IMR-90 (cell line): ENCODE data around the gene OR6J1. TPM values are rescaled to one million over a fixed set of nuclear protein-coding genes. Genes with fewer than 3 reads are reported as not detected.

Experiments
- ATAC-seq: fragments of 200-7000 bp; cut with Tn5 transposase; 2 replicates; pipeline ENCODE4 v1.9.1; 2020; ENCODE audit warnings: low read depth, mild to moderate bottlenecking, moderate library complexity
- BruUV-seq: library from RNA; stranded (reverse); fragments of 400-500 nt; replicated peaks from 2 replicates; lab custom pipeline; 2021; lab: Mats Ljungman, UMichigan
- CTCF ChIA-PET: fragments of 300-600 bp; formaldehyde crosslinking; extraction: SDS; loops from one replicate; lab custom pipeline; 2021; ENCODE audit warnings: antibody characterized with exemption; lab: Yijun Ruan, JAX
- POLR2A ChIA-PET: fragments of 300-600 bp; sonication (Branson Sonifier 250); formaldehyde crosslinking; loops from one replicate; lab custom pipeline; 2022; ENCODE audit warnings: antibody characterized with exemption; ENCODE audit not compliant: unreplicated experiment; lab: Charles Lee
- DNase-seq: peaks from one replicate; pipeline ENCODE4 v3.0.0; 2013
- H2AFZ ChIP-seq: replicated peaks from 2 replicates; pipeline ENCODE3; 2013; ENCODE audit warnings: low read length, mild to moderate bottlenecking; ENCODE audit not compliant: poor library complexity
- H2AK5ac ChIP-seq: 2 replicates; pipeline ENCODE4 v1.6.1; 2013; ENCODE audit warnings: low read depth, low read length, inconsistent platforms
- H2AK9ac ChIP-seq: replicated peaks from 2 replicates; pipeline ENCODE3; 2013; ENCODE audit warnings: mild to moderate bottlenecking, low read depth, low read length, moderate library complexity; ENCODE audit not compliant: poor library complexity
- H2BK120ac ChIP-seq: 2 replicates; pipeline ENCODE4 v1.6.1; 2013; ENCODE audit warnings: low read depth, low read length, inconsistent platforms
- H2BK15ac ChIP-seq: 3 replicates; pipeline ENCODE4 v1.6.1; 2013; ENCODE audit warnings: low read depth, low read length, inconsistent platforms
- H2BK20ac ChIP-seq: 2 replicates; pipeline ENCODE4 v1.6.1; 2013; ENCODE audit warnings: low read depth, mild to moderate bottlenecking, inconsistent platforms, low read length, moderate library complexity
- H2BK5ac ChIP-seq: 2 replicates; pipeline ENCODE4 v1.6.1; 2013; ENCODE audit warnings: mild to moderate bottlenecking, low read depth, low read length, inconsistent platforms; ENCODE audit not compliant: poor library complexity, severe bottlenecking
- H3K14ac ChIP-seq: replicated peaks from 2 replicates; pipeline ENCODE4 v1.6.1; 2013; ENCODE audit warnings: low read depth, low read length, inconsistent platforms
- H3K18ac ChIP-seq: 2 replicates; pipeline ENCODE4 v1.6.1; 2013; ENCODE audit warnings: low read depth, low read length, control low read depth
- H3K23ac ChIP-seq: 2 replicates; pipeline ENCODE4 v1.6.1; 2013; ENCODE audit warnings: low read depth, low read length, inconsistent platforms
- H3K27ac ChIP-seq: 2 replicates; pipeline ENCODE4 v1.5.1; 2013; ENCODE audit warnings: mild to moderate bottlenecking, control low read depth, low read length; ENCODE audit not compliant: insufficient read depth
- H3K27me3 ChIP-seq: 2 replicates; pipeline ENCODE4 v1.6.1; 2013; ENCODE audit warnings: low read length; ENCODE audit not compliant: control insufficient read depth, insufficient read depth
- H3K36me3 ChIP-seq: 2 replicates; pipeline ENCODE4 v1.6.1; 2013; ENCODE audit warnings: low read length, mixed read lengths; ENCODE audit not compliant: control insufficient read depth, insufficient read depth
- H3K4ac ChIP-seq: 2 replicates; pipeline ENCODE4 v1.6.1; 2013; ENCODE audit warnings: low read depth, low read length, inconsistent platforms
- H3K4me1 ChIP-seq: 2 replicates; pipeline ENCODE4 v1.6.1; 2013; ENCODE audit warnings: low read length, mixed read lengths; ENCODE audit not compliant: control insufficient read depth, insufficient read depth
- H3K4me2 ChIP-seq: 2 replicates; pipeline ENCODE4 v1.6.1; 2013; ENCODE audit warnings: low read depth, mild to moderate bottlenecking, control low read depth, low read length, moderate library complexity
- H3K4me3 ChIP-seq: 2 replicates; pipeline ENCODE4 v1.5.1; 2013; ENCODE audit warnings: low read depth, mild to moderate bottlenecking, control low read depth, low read length, moderate library complexity; ENCODE audit not compliant: insufficient read depth
- H3K56ac ChIP-seq: 2 replicates; pipeline ENCODE4 v1.6.1; 2013; ENCODE audit warnings: low read length, inconsistent platforms; ENCODE audit not compliant: insufficient read depth; ENCODE audit errors: extremely low read depth
- H3K79me1 ChIP-seq, 2 experiments: 2 replicates each; pipeline ENCODE4 v1.6.1; 2013; ENCODE audit warnings: low read length in 2 of 2, inconsistent platforms in 1 of 2, low read depth in 1 of 2
- H3K9ac ChIP-seq: 2 replicates; pipeline ENCODE4 v1.6.1; 2013; ENCODE audit warnings: low read depth, low read length, control low read depth
- H3K9me1 ChIP-seq: 2 replicates; pipeline ENCODE4 v1.6.1; 2013; ENCODE audit warnings: low read length, inconsistent platforms; ENCODE audit not compliant: insufficient read depth
- H3K9me3 ChIP-seq: 2 replicates; pipeline ENCODE4 v1.6.1; 2013; ENCODE audit warnings: low read length; ENCODE audit not compliant: control insufficient read depth, insufficient read depth
- H4K20me1 ChIP-seq: 2 replicates; pipeline ENCODE4 v1.6.1; 2013; ENCODE audit warnings: low read length, inconsistent platforms; ENCODE audit not compliant: insufficient read depth
- H4K5ac ChIP-seq: 2 replicates; pipeline ENCODE4 v1.6.1; 2013; ENCODE audit warnings: mild to moderate bottlenecking, low read depth, low read length, control low read depth
- H4K8ac ChIP-seq, 2 experiments: 2 replicates each; pipeline ENCODE4 v1.6.1; 2013; ENCODE audit warnings: low read depth in 2 of 2, low read length in 2 of 2, control low read depth in 1 of 2, inconsistent platforms in 1 of 2
- H4K91ac ChIP-seq: 2 replicates; pipeline ENCODE4 v1.6.1; 2013; ENCODE audit warnings: low read depth, low read length, inconsistent platforms; ENCODE audit not compliant: insufficient read depth
- BHLHE40 ChIP-seq: fragments of 150-350 bp; IDR thresholded peaks from 2 replicates; pipeline ENCODE4 v1.6.1; 2016; ENCODE audit warnings: mild to moderate bottlenecking, low read depth, low read length
- CHD1 ChIP-seq: IDR thresholded peaks from 2 replicates; pipeline ENCODE4 v1.6.1; 2012; ENCODE audit warnings: low read depth, low read length, improper control_type of control experiment
- CTCF ChIP-seq: conservative IDR thresholded peaks from 2 replicates; pipeline ENCODE4 v1.5.1; 2012; ENCODE audit warnings: mild to moderate bottlenecking, low read depth, low read length, improper control_type of control experiment
- ELK1 ChIP-seq: fragments of 150-350 bp; IDR thresholded peaks from 2 replicates; pipeline ENCODE4 v1.6.1; 2016; ENCODE audit warnings: low read depth, mild to moderate bottlenecking, low read length, moderate library complexity, borderline replicate concordance
- MAFK ChIP-seq: IDR thresholded peaks from 2 replicates; pipeline ENCODE4 v1.6.1; 2012; ENCODE audit warnings: low read depth, low read length, improper control_type of control experiment
- MAZ ChIP-seq: IDR thresholded peaks from 2 replicates; pipeline ENCODE4 v1.6.1; 2012; ENCODE audit warnings: low read depth, mild to moderate bottlenecking, low read length, improper control_type of control experiment, moderate library complexity, borderline replicate concordance
- MXI1 ChIP-seq: IDR thresholded peaks from 2 replicates; pipeline ENCODE4 v1.6.1; 2012; ENCODE audit warnings: low read depth, mild to moderate bottlenecking, low read length, moderate library complexity, borderline replicate concordance
- NFE2L2 ChIP-seq: fragments of 150-350 bp; IDR thresholded peaks from 2 replicates; pipeline ENCODE4 v1.6.1; 2016; ENCODE audit warnings: low read depth, mild to moderate bottlenecking, low read length
- POLR2A ChIP-seq: IDR thresholded peaks from 2 replicates; pipeline ENCODE4 v1.6.1; 2012; ENCODE audit warnings: mild to moderate bottlenecking, low read depth, low read length
- RAD21 ChIP-seq: IDR thresholded peaks from 2 replicates; pipeline ENCODE4 v1.6.1; 2012; ENCODE audit warnings: low read length, improper control_type of control experiment
- RFX5 ChIP-seq: IDR thresholded peaks from 2 replicates; pipeline ENCODE4 v1.8.0; 2012; ENCODE audit warnings: low read depth, mild to moderate bottlenecking, low read length, moderate library complexity
- USF2 ChIP-seq: fragments of 150-350 bp; IDR thresholded peaks from 2 replicates; pipeline ENCODE4 v1.6.1; 2017; ENCODE audit warnings: mild to moderate bottlenecking, antibody characterized with exemption, low read length, low read depth
- WGBS, 2 experiments: methylation state at CpG; one replicate each; pipeline versions ENCODE4 v1.1.5 to v1.1.7; 2013; ENCODE audit warnings: missing lambda C conversion rate in 2 of 2; ENCODE audit not compliant: insufficient read length in 1 of 2; ENCODE audit errors: extremely low coverage in 2 of 2; 5-methylcytosine and 5-hydroxymethylcytosine counted together
- dilution Hi-C: fragments of 300-500 bp; cut with HindIII; formaldehyde crosslinking; loops from one replicate; pipeline ENCODE4 v1.14.3; 2018; ENCODE audit warnings: low sequenced_read_pairs; ENCODE audit not compliant: unreplicated experiment
- in situ Hi-C: fragments of 300-500 bp; cut with MboI; formaldehyde crosslinking; loops from 3 replicates; pipeline ENCODE4 v1.14.3; 2019; ENCODE audit warnings: low sequenced_read_pairs, inconsistent platforms, mixed read lengths
- intact Hi-C: fragments of 100-400 bp; cut with micrococcal nuclease; formaldehyde crosslinking; loops from 2 replicates; pipeline ENCODE4 v1.10.0; 2022
- polyA plus RNA-seq, 3 experiments: library from polyadenylated mRNA; depleted of rRNA; stranded (reverse); fragments of >200 nt; gene quantifications; 2 replicates each; pipeline ENCODE4 v1.2.3, GENCODE V29; 2012; ENCODE audit warnings: low replicate concordance in 1 of 3
- total RNA-seq: library from RNA; depleted of rRNA; stranded (reverse); fragments of >200 nt; gene quantifications from 2 replicates; pipeline ENCODE4 v1.2.3, GENCODE V29; 2012

Gene OR6J1
- total and polyA plus RNA-seq, 2 of the 4 experiments (the other 2 are of a cell fraction) = not detected

DNA sequence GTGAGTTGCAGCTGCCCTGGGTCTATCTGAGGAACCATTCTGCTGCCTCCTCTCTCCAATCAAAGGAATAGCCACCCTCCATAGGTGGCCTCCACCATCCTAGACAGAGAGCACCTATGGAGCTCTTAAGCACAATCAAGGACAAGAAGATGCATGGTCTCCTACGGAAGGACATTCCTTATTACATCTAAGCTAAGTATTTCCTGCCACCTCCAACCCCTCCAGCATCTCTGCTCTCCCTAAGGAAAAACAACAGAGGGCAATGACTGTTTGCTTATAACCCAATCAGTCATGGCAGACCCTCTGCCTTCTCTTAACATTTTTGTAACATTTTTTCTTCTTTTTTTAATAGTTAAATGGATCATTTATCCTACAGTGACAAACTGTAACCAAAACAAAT lies 14.8 kb upstream of the OR6J1 start:
- no peak for DNase-seq
- in situ Hi-C loops = loop anchor here (10.0 kb wide), 1 partner anchor 264 kb away; no protein-coding TSS in a partner anchor

More for the DNA sequence above, 14.8 kb upstream of the OR6J1 start:
- H2BK5ac ChIP-seq = no peak overlapping the region
- H2AFZ ChIP-seq = no peak overlapping the region
- 17% methylated on average over 1 of the region's 1 CpG; no CpG with 5 or more reads in 1 of the 2 experiments for WGBS, 2 experiments
- TF ChIP-seq CTCF = no peak
- TF ChIP-seq BHLHE40 = no peak
- no peak for TF ChIP-seq POLR2A
- no peak for TF ChIP-seq MAZ
- TF ChIP-seq RAD21 = no peak
- no peak for TF ChIP-seq NFE2L2
- TF ChIP-seq CHD1 = no peak
- no peak for TF ChIP-seq MXI1
- TF ChIP-seq MAFK = no peak
- no peak for TF ChIP-seq ELK1
- no peak for TF ChIP-seq RFX5
- TF ChIP-seq USF2 = no peak
- CTCF ChIA-PET = interaction anchor here (0.7 to 2.8 kb wide), 2 partner anchors 89 to 103 kb away, joined by 3 to 10 read pairs; no protein-coding TSS in a partner anchor
- no peaks in the 10 kb centered on the region for H3K9me3 ChIP-seq
- H2BK20ac ChIP-seq = no peak overlapping the region
- no peak overlapping the region for H2BK15ac ChIP-seq
- H3K14ac ChIP-seq = no peak overlapping the region
- ATAC-seq = no peak
- no peak overlapping the region for H3K9ac ChIP-seq
- no TSS peak for BruUV-seq
- no peak overlapping the region for H3K4me3 ChIP-seq
- H3K4me1 ChIP-seq = no peaks in the 10 kb centered on the region
- H4K91ac ChIP-seq = no peak overlapping the region
- H3K56ac ChIP-seq = no peak overlapping the region
- H3K79me1 ChIP-seq = no peaks in the 10 kb centered on the region
- H4K20me1 ChIP-seq = no peaks in the 10 kb centered on the region
- no peaks in the 10 kb centered on the region for H3K9me1 ChIP-seq
- H3K23ac ChIP-seq = no peak overlapping the region
- H2BK120ac ChIP-seq = no peak overlapping the region
- no peak overlapping the region for H3K4me2 ChIP-seq
- no peak overlapping the region for H3K4ac ChIP-seq
- no peak overlapping the region for H4K8ac ChIP-seq
- H3K18ac ChIP-seq = no peak overlapping the region
- H4K5ac ChIP-seq = no peak overlapping the region
- no peak overlapping the region for H2AK5ac ChIP-seq
- intact Hi-C loops = loop anchor here (1.0 to 5.0 kb wide), 2 partner anchors 178 to 194 kb away; partner anchors contain the start of gene MMP14
- no peaks in the 10 kb centered on the region for H3K36me3 ChIP-seq
- no peak overlapping the region for H2AK9ac ChIP-seq
- dilution Hi-C loops = no loop called here
- H3K27ac ChIP-seq = no peak overlapping the region
- peaks cover 2% of the 10 kb centered on the region; the same call in 1 of the 2 replicates for H3K27me3 ChIP-seq
- POLR2A ChIA-PET = no interaction called here
